ENCODE results near the gene RASA2. TPM values are rescaled to one million over a fixed set of nuclear protein-coding genes. Genes with fewer than 3 reads are reported as not detected.

The RASA2 gene
- total RNA-seq, 3 donors from 2014 or later = 15.5 to 22.5 (median 21.7) TPM

GRCh38 chr3:141564241-141564640 is 77.4 kb downstream of the RASA2 start:
- DNase-seq = no peak
- intact Hi-C loops (cut with DNase I, micrococcal nuclease) = loop anchor here (5.0 kb wide), 3 partner anchors 92 to 262 kb away; no protein-coding TSS in a partner anchor
- Histone ChIP-seq H3K36me3 (ENCODE audit: low read depth) (no peaks in the 10 kb centered on the region), H3K4me1 (ENCODE audit: low read depth) (no peaks in the 10 kb centered on the region), H3K4me3 (no peak overlapping the region), H3K9me3 (no peaks in the 10 kb centered on the region)
- no peak for TF ChIP-seq CTCF (IDR thresholded peaks at IDR 0.05)
- no peak for ATAC-seq

- Histone ChIP-seq H3K9me3 (no peaks in the 10 kb centered on the region), H3K4me1 (ENCODE audit: low read depth) (no peaks in the 10 kb centered on the region), H3K36me3 (ENCODE audit: low read depth) (no peaks in the 10 kb centered on the region), H3K4me3 (no peak overlapping the region)
- DNase-seq = no peak
- no peak for TF ChIP-seq CTCF (IDR thresholded peaks at IDR 0.05)
- intact Hi-C loops (cut with DNase I, micrococcal nuclease) = no loop called here
- ATAC-seq = no peak
Observed at GRCh38 chr3:141570068-141570467, 83.2 kb downstream of the RASA2 start.

- no peak overlapping the region for H3K4me3 ChIP-seq
- no peaks in the 10 kb centered on the region for H3K36me3 ChIP-seq (ENCODE audit: low read depth)
- no peaks in the 10 kb centered on the region for H3K9me3 ChIP-seq
- peak; percentile 32 for TF ChIP-seq CTCF (IDR thresholded peaks at IDR 0.05)
- DNase-seq (peak in 2 of 3 donors; percentile 27 to 33), ATAC-seq (peak; percentile 71)
- H3K4me1 ChIP-seq (ENCODE audit: low read depth) = no peaks in the 10 kb centered on the region
- intact Hi-C loops (cut with DNase I, micrococcal nuclease) = no loop called here
Observed at GRCh38 chr3:141575879-141576743, 89.3 kb downstream of the RASA2 start.

GRCh38 chr3:141576744-141577052 is 89.9 kb downstream of the RASA2 start:
- no peak for TF ChIP-seq CTCF (IDR thresholded peaks at IDR 0.05)
- Histone ChIP-seq H3K9me3 (no peaks in the 10 kb centered on the region), H3K4me3 (no peak overlapping the region), H3K36me3 (ENCODE audit: low read depth) (no peaks in the 10 kb centered on the region), H3K4me1 (ENCODE audit: low read depth) (no peaks in the 10 kb centered on the region)
- no peak for DNase-seq
- intact Hi-C loops (cut with DNase I, micrococcal nuclease) = no loop called here
- ATAC-seq = no peak

- Histone ChIP-seq H3K36me3 (ENCODE audit: low read depth) (no peaks in the 10 kb centered on the region), H3K9me3 (no peaks in the 10 kb centered on the region), H3K4me3 (no peak overlapping the region), H3K4me1 (ENCODE audit: low read depth) (no peaks in the 10 kb centered on the region)
- intact Hi-C loops (cut with DNase I, micrococcal nuclease) = no loop called here
- ATAC-seq = peak; percentile 39
- no peak for DNase-seq
- TF ChIP-seq CTCF (IDR thresholded peaks at IDR 0.05) = no peak
Observed at GRCh38 chr3:141578202-141578973, 91.6 kb downstream of the RASA2 start.

Measured in mucosa of descending colon (tissue), 3 donors.